Stimulated activated naive CD8-positive, alpha-beta T cell treated with anti-CD3 and anti-CD28 coated beads, Interleukin-15, Interleukin-2, amounts not matched to agents 100 ng/mL and 50 ng/mL, for 24 hours (primary cell): ENCODE data around the gene CCDC7.
"Not testable (repeated sequence)": the region's sequence is repeated elsewhere in the genome, so short reads cannot be mapped to it uniquely, and the experiment has no call there.

Experiments
- H3K27ac Mint-ChIP-seq: one replicate; pipeline ENCODE4 v1.8.0; 2021; ENCODE audit warnings: mild to moderate bottlenecking, mixed read lengths
- H3K27me3 Mint-ChIP-seq: one replicate; pipeline ENCODE4 v1.8.0; 2021; ENCODE audit warnings: mixed read lengths
- H3K36me3 Mint-ChIP-seq: one replicate; pipeline ENCODE4 v1.8.0; 2021; ENCODE audit warnings: low read depth, mixed read lengths
- H3K4me1 Mint-ChIP-seq: one replicate; pipeline ENCODE4 v1.8.0; 2021; ENCODE audit warnings: low read depth, mixed read lengths
- H3K4me3 Mint-ChIP-seq: one replicate; pipeline ENCODE4 v1.8.0; 2021; ENCODE audit warnings: mild to moderate bottlenecking, mixed read lengths
- H3K9me3 Mint-ChIP-seq: one replicate; pipeline ENCODE4 v1.8.0; 2021; ENCODE audit warnings: mixed read lengths

The CCDC7 gene

GRCh38 chr10:32786968-32787367 lies 341.0 kb downstream of the CCDC7 start:
- H3K4me3 Mint-ChIP-seq, result no peak overlapping the region
- H3K27ac Mint-ChIP-seq, result no peak overlapping the region
- H3K36me3 Mint-ChIP-seq, result no peaks in the 10 kb centered on the region
- no peaks in the 10 kb centered on the region for H3K4me1 Mint-ChIP-seq
- no peaks in the 10 kb centered on the region for H3K27me3 Mint-ChIP-seq
- no peaks in the 10 kb centered on the region for H3K9me3 Mint-ChIP-seq

DNA sequence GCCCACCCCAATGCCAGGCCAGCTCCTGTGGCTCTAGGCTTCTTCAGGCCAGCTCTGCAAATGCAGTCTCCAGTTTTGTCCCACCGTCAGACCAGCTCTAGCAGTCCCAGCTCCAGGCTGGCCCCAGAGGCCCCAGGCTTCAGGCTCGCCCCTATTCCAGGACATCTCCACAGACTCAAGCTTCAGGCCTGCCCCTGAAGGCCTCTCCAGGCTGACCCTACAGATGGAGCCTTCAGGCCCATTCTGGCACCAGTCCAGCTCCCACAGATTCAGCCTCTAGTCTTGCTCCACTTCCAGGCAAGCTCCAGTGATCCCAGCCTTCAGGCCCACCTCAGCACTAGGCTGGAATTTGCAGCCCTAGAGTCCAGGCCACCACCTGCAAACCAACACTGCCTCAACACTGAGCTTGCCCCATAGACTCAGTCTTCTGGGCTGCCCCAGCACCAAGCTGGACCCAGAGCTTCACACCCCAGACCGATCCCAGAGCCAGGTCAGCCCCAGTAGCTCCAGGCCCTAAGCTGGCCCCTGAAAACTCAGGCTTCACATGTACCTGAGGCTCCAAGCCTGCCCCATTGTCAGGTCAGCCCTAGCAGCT lies 341.8 kb downstream of the CCDC7 start:
- Mint-ChIP-seq H3K27me3 (no peaks in the 10 kb centered on the region), H3K36me3 (no peaks in the 10 kb centered on the region), H3K9me3 (no peaks in the 10 kb centered on the region), H3K4me1 (no peaks in the 10 kb centered on the region), H3K27ac (no peak overlapping the region), H3K4me3 (no peak overlapping the region)

DNA sequence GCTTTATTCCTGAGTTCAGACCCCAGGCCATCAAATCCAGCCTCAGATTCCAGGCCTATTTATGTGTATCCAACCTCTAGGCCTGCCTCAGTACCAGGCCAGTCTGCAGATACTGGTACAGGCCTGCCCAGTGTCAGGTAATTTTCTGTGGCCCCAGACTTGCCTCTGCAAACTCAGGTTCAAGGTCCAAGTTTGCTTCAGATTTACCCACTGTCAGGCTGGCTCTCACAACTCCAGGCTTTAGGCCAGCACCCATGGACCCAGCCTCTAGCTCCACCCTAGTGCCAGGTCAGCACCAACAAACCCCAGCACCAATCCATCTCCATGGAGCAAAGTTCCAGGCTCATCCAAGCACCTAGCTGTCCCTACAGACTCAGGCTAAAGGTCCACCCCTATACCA lies 342.4 kb downstream of the CCDC7 start:
- H3K27me3 Mint-ChIP-seq, result no peaks in the 10 kb centered on the region
- H3K36me3 Mint-ChIP-seq, result no peaks in the 10 kb centered on the region
- no peaks in the 10 kb centered on the region for H3K4me1 Mint-ChIP-seq
- H3K27ac Mint-ChIP-seq, result no peak overlapping the region
- H3K9me3 Mint-ChIP-seq, result no peaks in the 10 kb centered on the region
- no peak overlapping the region for H3K4me3 Mint-ChIP-seq

- no peaks in the 10 kb centered on the region for H3K9me3 Mint-ChIP-seq
Measured at GRCh38 chr10:32790483-32790882, 344.5 kb downstream of the CCDC7 start.

GRCh38 chr10:32793033-32793432 lies 347.1 kb downstream of the CCDC7 start:
- Mint-ChIP-seq H3K27ac (no peak overlapping the region), H3K36me3 (no peaks in the 10 kb centered on the region), H3K4me1 (no peaks in the 10 kb centered on the region), H3K4me3 (no peak overlapping the region), H3K27me3 (no peaks in the 10 kb centered on the region), H3K9me3 (no peaks in the 10 kb centered on the region)

More at GRCh38 chr10:32790483-32790882, 344.5 kb downstream of the CCDC7 start:
- no peaks in the 10 kb centered on the region for H3K4me1 Mint-ChIP-seq
- no peak overlapping the region for H3K4me3 Mint-ChIP-seq
- H3K27me3 Mint-ChIP-seq, result no peaks in the 10 kb centered on the region
- H3K36me3 Mint-ChIP-seq, result no peaks in the 10 kb centered on the region
- H3K27ac Mint-ChIP-seq, result no peak overlapping the region

GRCh38 chr10:32795598-32796183 lies 349.8 kb downstream of the CCDC7 start:
- no peaks in the 10 kb centered on the region for H3K27me3 Mint-ChIP-seq
- H3K4me1 Mint-ChIP-seq, result no peaks in the 10 kb centered on the region
- H3K9me3 Mint-ChIP-seq, result no peaks in the 10 kb centered on the region
- H3K27ac Mint-ChIP-seq, result no peak overlapping the region
- H3K4me3 Mint-ChIP-seq, result no peak overlapping the region
- no peaks in the 10 kb centered on the region for H3K36me3 Mint-ChIP-seq

DNA sequence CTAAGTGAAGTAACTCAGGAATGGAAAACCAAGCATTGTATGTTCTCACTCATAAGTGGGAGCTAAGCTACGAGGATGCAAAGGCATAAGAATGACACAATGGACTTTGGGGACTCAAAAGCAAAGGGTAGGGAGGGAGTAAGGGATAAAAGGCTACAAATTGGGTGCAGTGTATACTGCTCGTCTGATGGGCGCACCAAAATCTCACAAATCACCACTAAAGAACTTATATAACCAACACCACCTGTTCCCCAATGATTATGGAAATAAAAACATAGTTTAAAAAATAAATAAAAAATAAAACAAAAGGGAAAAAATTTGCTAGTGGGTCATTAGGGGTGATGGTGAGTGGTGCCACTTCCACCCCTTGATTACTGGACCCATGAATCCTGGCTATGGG lies 351.5 kb downstream of the CCDC7 start:
- not testable (repeated sequence) for H3K4me3 Mint-ChIP-seq, H3K27ac Mint-ChIP-seq, H3K27me3 Mint-ChIP-seq, H3K9me3 Mint-ChIP-seq, H3K36me3 Mint-ChIP-seq, H3K4me1 Mint-ChIP-seq

- no peaks in the 10 kb centered on the region for H3K36me3 Mint-ChIP-seq
- no peak overlapping the region for H3K27ac Mint-ChIP-seq
- H3K4me1 Mint-ChIP-seq, result no peaks in the 10 kb centered on the region
- H3K4me3 Mint-ChIP-seq, result no peak overlapping the region
- no peaks in the 10 kb centered on the region for H3K27me3 Mint-ChIP-seq
- no peaks in the 10 kb centered on the region for H3K9me3 Mint-ChIP-seq
Measured at GRCh38 chr10:32846974-32847373, 401.0 kb downstream of the CCDC7 start.

- Mint-ChIP-seq H3K36me3 (no peaks in the 10 kb centered on the region), H3K9me3 (no peaks in the 10 kb centered on the region), H3K4me1 (peaks cover 4% of the 10 kb centered on the region), H3K27ac (no peak overlapping the region), H3K27me3 (no peaks in the 10 kb centered on the region), H3K4me3 (no peak overlapping the region)
Measured at GRCh38 chr10:32851301-32851700, 405.4 kb downstream of the CCDC7 start.

DNA sequence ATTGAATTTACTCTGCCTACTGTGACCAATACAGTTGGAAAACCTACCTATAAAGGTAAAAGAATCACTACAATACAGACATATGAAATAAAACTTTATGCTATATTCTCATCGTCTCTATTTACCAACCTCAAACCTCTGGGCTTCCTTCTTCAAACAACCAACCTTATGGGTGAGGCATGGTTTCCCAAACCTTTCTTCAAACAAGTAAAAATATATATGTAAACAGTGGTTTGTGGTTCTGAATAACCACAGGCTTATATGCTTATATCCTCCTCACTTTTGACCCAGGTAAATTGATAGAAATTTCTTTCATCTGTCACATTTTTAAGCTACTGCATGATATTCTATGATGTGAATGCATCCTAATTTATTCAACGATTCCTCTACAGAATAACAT lies 408.5 kb downstream of the CCDC7 start:
- no peak overlapping the region for H3K27ac Mint-ChIP-seq
- H3K4me1 Mint-ChIP-seq, result peaks cover 4% of the 10 kb centered on the region
- no peak overlapping the region for H3K4me3 Mint-ChIP-seq
- H3K9me3 Mint-ChIP-seq, result peaks cover 3% of the 10 kb centered on the region
- H3K36me3 Mint-ChIP-seq, result no peaks in the 10 kb centered on the region
- no peaks in the 10 kb centered on the region for H3K27me3 Mint-ChIP-seq

DNA sequence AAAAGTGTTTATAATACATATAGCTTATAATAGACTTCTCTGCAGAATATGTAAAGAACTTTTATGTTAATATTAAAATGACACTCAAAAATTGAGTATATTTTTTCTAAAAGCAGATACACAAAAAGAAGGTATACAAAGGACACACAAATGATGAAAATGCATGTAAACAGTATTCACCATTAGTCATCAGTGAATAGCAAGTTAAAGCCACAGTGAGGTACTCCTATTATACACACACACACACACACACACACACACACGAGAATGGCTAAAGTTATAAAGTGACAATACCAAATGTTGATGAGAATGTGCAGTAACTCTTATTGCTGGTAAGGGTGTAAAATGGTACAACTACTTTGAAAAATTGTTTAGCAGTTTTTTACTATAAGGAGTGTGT lies 419.2 kb downstream of the CCDC7 start:
- Mint-ChIP-seq H3K36me3 (no peaks in the 10 kb centered on the region), H3K9me3 (no peaks in the 10 kb centered on the region), H3K4me3 (no peak overlapping the region), H3K27ac (no peak overlapping the region), H3K4me1 (no peaks in the 10 kb centered on the region), H3K27me3 (no peaks in the 10 kb centered on the region)

DNA sequence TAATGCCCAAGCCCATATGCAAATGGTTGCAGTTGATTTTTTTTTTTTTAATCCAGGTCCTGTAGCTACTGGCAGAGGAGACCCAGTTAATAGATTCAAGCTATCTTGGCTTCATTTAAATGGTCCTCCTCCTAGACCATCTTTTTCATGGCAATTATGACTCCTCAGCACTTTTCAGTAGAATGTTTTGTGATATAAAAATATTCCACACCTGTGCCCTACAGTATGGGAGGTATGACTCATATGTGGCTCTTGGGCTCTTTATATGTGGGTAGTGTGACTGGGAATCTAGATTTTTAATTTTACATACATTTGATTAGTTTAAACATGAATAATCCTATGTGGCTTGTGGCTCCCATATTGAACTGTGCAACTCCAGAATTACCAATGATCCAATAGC lies 432.0 kb downstream of the CCDC7 start:
- H3K9me3 Mint-ChIP-seq, result no peaks in the 10 kb centered on the region
- H3K4me1 Mint-ChIP-seq, result peaks cover 6% of the 10 kb centered on the region
- H3K36me3 Mint-ChIP-seq, result no peaks in the 10 kb centered on the region
- H3K27ac Mint-ChIP-seq, result no peak overlapping the region
- H3K27me3 Mint-ChIP-seq, result no peaks in the 10 kb centered on the region
- no peak overlapping the region for H3K4me3 Mint-ChIP-seq

- H3K36me3 Mint-ChIP-seq, result no peaks in the 10 kb centered on the region
- H3K27me3 Mint-ChIP-seq, result no peaks in the 10 kb centered on the region
- no peak overlapping the region for H3K4me3 Mint-ChIP-seq
- no peak overlapping the region for H3K27ac Mint-ChIP-seq
- no peaks in the 10 kb centered on the region for H3K9me3 Mint-ChIP-seq
- H3K4me1 Mint-ChIP-seq, result peaks cover 6% of the 10 kb centered on the region
Measured at GRCh38 chr10:32878646-32879045, 432.7 kb downstream of the CCDC7 start.

GRCh38 chr10:32882076-32882475 lies 436.1 kb downstream of the CCDC7 start:
- no peaks in the 10 kb centered on the region for H3K27me3 Mint-ChIP-seq

DNA sequence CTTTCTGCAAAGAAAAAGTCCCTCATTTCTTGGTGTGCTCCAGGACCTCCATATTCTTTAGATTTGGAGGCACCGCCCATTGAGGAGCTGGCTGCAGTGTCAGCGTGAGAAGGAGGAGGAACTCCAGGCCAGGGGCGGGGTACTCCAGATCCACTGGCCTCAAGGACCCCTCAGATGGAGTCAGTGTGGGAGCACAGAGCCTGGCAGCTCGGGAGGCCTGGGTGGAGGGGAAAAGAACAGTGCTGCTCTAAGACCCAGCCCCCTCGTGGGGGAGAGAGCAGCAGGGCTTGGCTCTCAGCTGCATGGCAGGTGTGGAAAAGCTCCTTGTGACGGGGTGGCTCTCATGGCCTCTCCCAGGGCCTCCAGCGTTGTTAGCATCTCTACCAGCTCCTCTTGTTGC lies 441.5 kb downstream of the CCDC7 start:
- Mint-ChIP-seq H3K9me3 (no peaks in the 10 kb centered on the region), H3K27ac (no peak overlapping the region), H3K4me3 (no peak overlapping the region), H3K27me3 (no peaks in the 10 kb centered on the region), H3K4me1 (peaks cover 5% of the 10 kb centered on the region), H3K36me3 (no peaks in the 10 kb centered on the region)

More at GRCh38 chr10:32882076-32882475, 436.1 kb downstream of the CCDC7 start:
- Mint-ChIP-seq H3K9me3 (no peaks in the 10 kb centered on the region), H3K4me1 (peaks cover 6% of the 10 kb centered on the region), H3K4me3 (no peak overlapping the region), H3K36me3 (no peaks in the 10 kb centered on the region), H3K27ac (no peak overlapping the region)
